DMS114 treated with DMSO at 0.1 percent for 48 hours (cell line): ENCODE data around the gene DUSP14.

Experiments used
- DNase-seq: peaks from one replicate; lab custom pipeline; 2025; ENCODE audit not compliant: unreplicated experiment; lab: John Stamatoyannopoulos, UW

DUSP14 gene

DNA sequence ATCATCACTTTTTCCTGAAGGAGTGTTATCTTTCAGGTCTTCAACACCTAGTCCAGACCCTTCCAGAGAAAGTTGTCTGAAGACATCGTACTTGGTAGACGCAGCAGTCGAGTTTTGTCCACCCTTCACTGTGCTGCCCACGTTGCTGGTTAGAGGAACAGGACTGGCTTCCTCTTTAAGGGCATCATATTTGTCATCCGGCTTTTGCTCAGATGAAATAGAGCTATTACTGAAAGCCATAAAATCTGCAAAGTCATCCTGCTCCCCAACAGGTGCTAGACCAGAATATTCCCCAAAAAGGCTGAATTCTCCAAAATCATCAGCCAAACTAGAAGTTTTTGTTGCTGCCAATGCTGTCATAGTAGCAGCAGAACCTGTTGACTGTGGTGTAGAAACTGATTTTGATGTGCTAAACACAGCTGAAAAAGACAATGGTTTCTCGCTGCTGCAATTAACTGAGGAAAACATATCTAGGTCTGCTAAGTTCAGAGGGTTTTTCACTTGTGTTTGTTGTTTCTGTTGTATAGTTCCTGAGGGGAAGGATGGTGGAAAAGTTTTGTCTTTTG is 63.8 kb downstream of the DUSP14 start:
- DNase-seq, result no peak

DNA sequence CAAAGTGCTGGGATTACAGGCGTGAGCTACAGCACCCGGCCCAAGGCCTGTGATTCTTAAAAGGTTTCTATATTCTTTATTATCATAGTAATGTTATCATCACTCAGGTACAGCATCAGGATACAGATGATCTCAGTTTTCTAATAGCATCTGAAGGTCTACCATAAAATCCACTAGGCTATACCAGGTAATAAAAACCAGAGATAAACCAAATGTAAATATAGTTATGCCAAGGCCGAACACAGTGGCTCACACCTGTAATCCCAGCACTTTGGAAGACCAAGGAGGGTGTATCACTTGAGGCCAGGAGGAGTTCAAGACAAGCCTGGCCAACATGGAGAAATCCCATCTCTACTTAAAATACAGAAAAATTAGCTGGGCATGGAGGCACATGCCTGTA is 65.7 kb downstream of the DUSP14 start:
- DNase-seq, result no peak

DNA sequence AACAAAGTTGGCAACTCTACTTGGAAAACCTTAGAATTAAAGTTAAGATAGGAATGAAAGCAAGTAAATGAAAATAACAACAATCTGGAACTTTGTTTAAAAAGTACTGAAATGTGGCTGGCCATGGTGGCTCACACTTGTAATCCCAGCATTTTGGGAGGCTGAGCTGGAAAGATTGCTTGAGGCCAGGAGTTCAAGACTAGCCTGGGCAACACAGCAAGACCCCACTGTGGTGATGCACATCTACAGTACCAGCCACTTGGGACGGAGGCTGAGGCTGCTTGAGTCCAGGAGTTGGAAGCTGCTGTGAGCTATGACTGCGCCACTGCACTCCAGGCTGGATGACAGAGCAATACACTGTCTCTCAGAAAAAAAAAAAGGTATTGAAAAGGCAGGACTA is 67.8 kb downstream of the DUSP14 start:
- no peak for DNase-seq

DNA sequence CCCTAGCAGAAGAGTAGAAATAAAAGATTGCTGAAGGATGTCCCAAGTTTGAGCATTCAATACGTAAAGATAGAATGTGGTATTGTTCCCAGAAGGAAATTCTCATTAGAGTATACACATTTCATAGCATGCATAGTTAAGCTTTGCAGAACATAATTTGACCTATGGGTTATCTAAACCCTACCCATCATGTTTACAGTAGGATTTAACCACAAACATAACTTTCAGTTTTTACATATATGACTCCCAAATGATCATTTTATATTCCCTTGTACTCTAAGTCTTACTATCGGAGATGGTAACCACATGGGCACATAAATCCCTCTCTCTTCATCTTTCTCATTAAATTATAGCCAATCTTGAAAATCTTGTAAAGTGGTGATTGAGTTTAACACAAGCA is 68.6 kb downstream of the DUSP14 start:
- no peak for DNase-seq

DNA sequence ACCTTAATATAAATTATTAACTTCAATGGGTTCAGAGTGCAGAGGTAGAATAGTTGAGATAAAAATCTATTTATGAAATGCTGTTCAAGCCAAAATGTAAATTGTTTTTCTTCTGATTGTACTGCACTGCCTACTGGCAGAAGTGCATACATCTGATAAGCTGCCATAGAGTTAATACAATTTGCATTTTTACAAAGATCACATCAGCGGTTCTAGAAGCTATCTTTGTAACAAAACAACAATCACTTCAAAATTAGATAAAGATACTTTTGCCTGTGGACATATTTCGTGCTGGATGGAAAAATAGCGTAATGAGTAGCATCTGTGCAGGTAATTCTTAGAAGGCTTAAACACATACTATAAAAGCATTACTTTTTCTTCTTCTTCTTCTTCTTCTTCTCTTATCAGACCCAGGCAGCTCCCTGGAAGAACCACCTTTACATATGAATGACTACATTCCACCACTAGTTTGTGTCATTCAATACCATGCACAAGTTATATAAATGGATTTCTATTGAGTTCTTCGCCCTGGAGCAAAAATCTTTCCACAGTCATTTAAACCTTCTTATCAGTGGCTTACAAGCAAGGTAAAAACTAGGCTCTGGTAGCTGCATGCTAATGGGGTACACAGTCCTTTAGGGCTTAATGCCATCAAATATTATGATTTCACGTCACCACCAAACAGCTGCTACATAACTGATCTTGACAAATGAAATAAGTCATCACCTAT is 72.5 kb downstream of the DUSP14 start:
- DNase-seq, result no peak
